ENCODE measurements around the gene CLIP1. TPM values are rescaled to one million over a fixed set of nuclear protein-coding genes. Genes with fewer than 3 reads are reported as not detected.
"Not testable (repeated sequence)": the region's sequence is repeated elsewhere in the genome, so short reads cannot be mapped to it uniquely, and the experiment has no call there.

CLIP1 gene
- total RNA-seq, 6 experiments from 2014 or later: 35.4 to 63.4 (median 43.1) TPM

DNA sequence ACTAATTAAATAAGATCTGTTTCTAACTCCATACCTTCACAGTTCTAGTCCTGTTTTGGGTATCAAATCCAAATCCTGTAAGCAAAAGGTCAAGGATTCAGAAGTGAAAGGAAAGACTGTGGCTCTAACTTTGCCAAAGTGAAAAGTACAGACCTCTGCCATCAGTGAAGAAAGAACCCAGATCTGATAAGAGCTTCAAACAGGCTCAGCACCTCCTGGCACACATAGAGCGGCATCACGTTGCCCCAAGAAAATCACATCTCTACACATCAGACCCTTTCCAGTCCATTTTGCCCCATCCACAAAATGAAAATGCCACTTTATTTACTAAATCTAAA is 23.2 kb downstream of the CLIP1 start:
- intact Hi-C loops (cut with DNase I): no loop called here
- WGBS (ENCODE audit: insufficient coverage, low coverage, low lambda C conversion rate, missing lambda C conversion rate): 11% methylated on average over 2 of the region's 2 CpGs
- DNase-seq: no peak
- TF ChIP-seq, protein P1, sequence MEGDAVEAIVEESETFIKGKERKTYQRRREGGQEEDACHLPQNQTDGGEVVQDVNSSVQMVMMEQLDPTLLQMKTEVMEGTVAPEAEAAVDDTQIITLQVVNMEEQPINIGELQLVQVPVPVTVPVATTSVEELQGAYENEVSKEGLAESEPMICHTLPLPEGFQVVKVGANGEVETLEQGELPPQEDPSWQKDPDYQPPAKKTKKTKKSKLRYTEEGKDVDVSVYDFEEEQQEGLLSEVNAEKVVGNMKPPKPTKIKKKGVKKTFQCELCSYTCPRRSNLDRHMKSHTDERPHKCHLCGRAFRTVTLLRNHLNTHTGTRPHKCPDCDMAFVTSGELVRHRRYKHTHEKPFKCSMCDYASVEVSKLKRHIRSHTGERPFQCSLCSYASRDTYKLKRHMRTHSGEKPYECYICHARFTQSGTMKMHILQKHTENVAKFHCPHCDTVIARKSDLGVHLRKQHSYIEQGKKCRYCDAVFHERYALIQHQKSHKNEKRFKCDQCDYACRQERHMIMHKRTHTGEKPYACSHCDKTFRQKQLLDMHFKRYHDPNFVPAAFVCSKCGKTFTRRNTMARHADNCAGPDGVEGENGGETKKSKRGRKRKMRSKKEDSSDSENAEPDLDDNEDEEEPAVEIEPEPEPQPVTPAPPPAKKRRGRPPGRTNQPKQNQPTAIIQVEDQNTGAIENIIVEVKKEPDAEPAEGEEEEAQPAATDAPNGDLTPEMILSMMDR (IDR thresholded peaks at IDR 0.05): no peak
- TF ChIP-seq POLR2A (IDR thresholded peaks at IDR 0.05): no peak
- H3K4me1 ChIP-seq: peaks cover 0 to 51% (median 6%) of the 10 kb centered on the region in 4 donors
- peak overlapping the region in 2 of 3 donors; percentile 14 to 40 for H3K4me3 ChIP-seq
- H3K27ac ChIP-seq: peak overlapping the region; percentile 84 to 97 (median 88)
- no peaks in the 10 kb centered on the region for H3K27me3 ChIP-seq
- peak; percentile 31 to 52 (median 40) for ATAC-seq
- no peaks in the 10 kb centered on the region for H3K9me3 ChIP-seq
- H3K36me3 ChIP-seq: no peaks in the 10 kb centered on the region

DNA sequence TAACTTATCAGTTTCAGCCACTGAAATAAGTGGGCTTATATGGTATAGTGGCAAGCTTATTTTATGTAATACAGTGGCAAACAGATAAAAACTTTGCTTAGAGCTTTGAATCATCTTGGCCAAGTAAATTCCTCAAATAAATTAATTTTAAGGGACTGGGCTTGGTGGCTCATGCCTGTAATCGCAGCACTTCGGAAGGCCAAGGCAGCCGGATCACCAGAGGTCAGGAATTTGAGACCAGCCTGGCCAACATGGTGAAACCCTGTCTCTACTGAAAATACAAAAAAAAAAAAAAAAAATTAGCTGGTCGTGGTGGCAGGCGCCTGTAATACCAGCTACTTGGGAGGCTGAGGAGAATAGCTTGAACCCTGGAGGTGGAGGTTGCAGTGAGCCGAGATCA is 24.5 kb downstream of the CLIP1 start:
- H3K36me3 ChIP-seq; H3K9me3 ChIP-seq; intact Hi-C loops (cut with DNase I); H3K27me3 ChIP-seq; ATAC-seq; DNase-seq; H3K4me3 ChIP-seq: not testable (repeated sequence)
- 63% methylated on average over 6 of the region's 6 CpGs for WGBS (ENCODE audit: insufficient coverage, low coverage, low lambda C conversion rate, missing lambda C conversion rate)
- H3K27ac ChIP-seq: peak overlapping the region in 1 of 3 donors; percentile 97
- peaks cover 0 to 40% (median 6%) of the 10 kb centered on the region in 4 donors for H3K4me1 ChIP-seq

DNA sequence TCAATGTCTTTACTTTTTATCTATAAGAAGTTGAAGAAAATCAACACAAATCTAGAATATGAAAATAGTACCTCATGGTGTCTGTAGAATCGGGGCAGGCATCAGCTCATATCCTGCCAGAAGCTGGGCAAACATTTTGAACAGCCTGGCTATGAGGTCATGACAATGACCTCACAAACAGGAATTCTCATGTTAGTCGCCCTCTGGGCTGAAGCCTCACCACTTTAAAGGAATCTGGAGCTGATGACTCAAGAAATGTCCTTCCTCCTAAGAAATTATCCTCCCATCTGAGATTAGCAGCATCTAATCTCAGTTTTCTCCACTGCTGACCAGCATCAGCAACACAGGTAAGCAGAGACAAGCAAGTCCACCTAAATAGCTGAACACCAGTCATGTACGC is 27.1 kb downstream of the CLIP1 start:
- Histone ChIP-seq H3K4me3 (peak overlapping the region in 1 of 3 donors; percentile 35), H3K4me1 (peaks cover 0 to 30% (median 5%) of the 10 kb centered on the region in 4 donors), H3K9me3 (no peaks in the 10 kb centered on the region), H3K36me3 (no peaks in the 10 kb centered on the region), H3K27ac (peak overlapping the region; percentile 20 to 78 (median 44)), H3K27me3 (no peaks in the 10 kb centered on the region)
- intact Hi-C loops (cut with DNase I): no loop called here
- TF ChIP-seq, protein P1 (IDR thresholded peaks at IDR 0.05): no peak
- TF ChIP-seq POLR2A (IDR thresholded peaks at IDR 0.05): no peak
- ATAC-seq (peak in 2 of 4 donors; percentile 7 to 15), DNase-seq (no peak)
- WGBS (ENCODE audit: insufficient coverage, low coverage, low lambda C conversion rate, missing lambda C conversion rate): 42% methylated on average over 3 of the region's 3 CpGs

- Histone ChIP-seq H3K4me1 (peaks cover 0 to 24% (median 4%) of the 10 kb centered on the region in 4 donors), H3K4me3 (peak overlapping the region in 1 of 3 donors; percentile 35)
- WGBS (ENCODE audit: insufficient coverage, low coverage, low lambda C conversion rate, missing lambda C conversion rate): 37% methylated on average over 15 of the region's 15 CpGs
Measured at GRCh38 chr12:122394626-122395194, 27.8 kb downstream of the CLIP1 start.

GRCh38 chr12:122393817-122394216 is 28.7 kb downstream of the CLIP1 start:
- Histone ChIP-seq H3K27me3 (no peaks in the 10 kb centered on the region), H3K4me1 (peaks cover 0 to 17% (median 4%) of the 10 kb centered on the region in 4 donors), H3K27ac (no peak overlapping the region), H3K36me3 (no peaks in the 10 kb centered on the region), H3K4me3 (no peak overlapping the region), H3K9me3 (no peaks in the 10 kb centered on the region)
- intact Hi-C loops (cut with DNase I): no loop called here
- ATAC-seq: no peak
- TF ChIP-seq, protein P1 (IDR thresholded peaks at IDR 0.05): no peak
- TF ChIP-seq POLR2A (IDR thresholded peaks at IDR 0.05): no peak
- WGBS (ENCODE audit: insufficient coverage, low coverage, low lambda C conversion rate, missing lambda C conversion rate): 94% methylated on average over 4 of the region's 4 CpGs
- DNase-seq: no peak

More at GRCh38 chr12:122394626-122395194, 27.8 kb downstream of the CLIP1 start:
- H3K36me3 ChIP-seq: no peaks in the 10 kb centered on the region
- H3K27ac ChIP-seq: peak overlapping the region; percentile 20 to 78 (median 44)
- intact Hi-C loops (cut with DNase I): no loop called here
- H3K27me3 ChIP-seq: no peaks in the 10 kb centered on the region
- peak; percentile 52 to 80 (median 66) for ATAC-seq
- TF ChIP-seq POLR2A (IDR thresholded peaks at IDR 0.05): no peak
- H3K9me3 ChIP-seq: no peaks in the 10 kb centered on the region
- peak; percentile 38 to 74 (median 68) for DNase-seq
